Kidney (tissue), 14 donors: ENCODE data around the gene PHACTR2. TPM values are rescaled to one million over a fixed set of nuclear protein-coding genes. Genes with fewer than 3 reads are reported as not detected.
"Not testable (repeated sequence)": the region's sequence is repeated elsewhere in the genome, so short reads cannot be mapped to it uniquely, and the experiment has no call there.

Experiments used
- DNase-seq, 5 donors: peaks; one replicate each; pipeline ENCODE4 v3.0.0-alpha.2; 2013 to 2020
- FAIRE-seq: peaks from 2 replicates; lab custom pipeline; 2012; peaks lifted over from hg19 to GRCh38; lab: Jason Lieb, UNC
- H3K27ac ChIP-seq, 2 donors: one replicate each; pipeline ENCODE4 v1.7.0; 2013; ENCODE audit warnings: low read depth in 2 of 2, low read length in 2 of 2, inconsistent platforms in 1 of 2
- H3K27me3 ChIP-seq: one replicate; pipeline ENCODE4 v1.7.1; 2013; ENCODE audit warnings: low read length, inconsistent platforms; ENCODE audit not compliant: control insufficient read depth, insufficient read depth
- H3K36me3 ChIP-seq, 3 donors: one replicate each; pipeline versions ENCODE4 v1.7.0 to v1.7.1; 2013; ENCODE audit warnings: low read length in 3 of 3, control low read depth in 1 of 3, inconsistent platforms in 1 of 3; ENCODE audit not compliant: insufficient read depth in 3 of 3, control insufficient read depth in 2 of 3
- H3K4me1 ChIP-seq, 3 donors: one replicate each; pipeline versions ENCODE4 v1.7.0 to v1.7.1; 2013; ENCODE audit warnings: low read length in 3 of 3, inconsistent platforms in 1 of 3, low read depth in 1 of 3; ENCODE audit not compliant: control insufficient read depth in 2 of 3, insufficient read depth in 2 of 3
- H3K4me3 ChIP-seq, 3 donors: one replicate each; pipeline versions ENCODE4 v1.7.0 to v1.8.1; 2013; ENCODE audit warnings: low read length in 3 of 3, control low read depth in 1 of 3, inconsistent platforms in 1 of 3
- H3K9ac ChIP-seq, 3 donors: one replicate each; pipeline versions ENCODE4 v1.7.0 to v1.7.1; 2013; ENCODE audit warnings: low read length in 3 of 3, control low read depth in 1 of 3, inconsistent platforms in 1 of 3
- H3K9me3 ChIP-seq, 3 donors: one replicate each; pipeline versions ENCODE4 v1.7.0 to v1.7.1; 2013; ENCODE audit warnings: low read length in 3 of 3, control low read depth in 1 of 3, inconsistent platforms in 1 of 3; ENCODE audit not compliant: control insufficient read depth in 2 of 3, insufficient read depth in 1 of 3
- CTCF ChIP-seq: IDR thresholded peaks from 3 replicates; pipeline ENCODE4 v1.5.1; 2012; ENCODE audit warnings: mild to moderate bottlenecking, moderate library complexity, borderline replicate concordance; ENCODE audit not compliant: insufficient read depth; ENCODE audit errors: extremely low read depth
- intact Hi-C: fragments of 100-400 bp; cut with DNase I; formaldehyde crosslinking; loops from one replicate; pipeline ENCODE4 v1.11.1; 2022
- polyA plus RNA-seq: library from polyadenylated mRNA; stranded (reverse); fragments of 350-450 nt; fragmentation: Illumina TruSeq; extraction: RNeasy Lipid Tissue Mini Kit (QIAGEN cat#74804); gene quantifications from one replicate; pipeline ENCODE4 v1.2.3, GENCODE V29; 2014; ENCODE audit warnings: low read depth, low replicate concordance; ENCODE audit not compliant: insufficient read depth
- total RNA-seq: library from RNA; stranded (reverse); fragmentation: NEBNext Ultra II Directional; extraction: Animal tissue kit (Norgen Biotek cat#: 25700); gene quantifications from one replicate; pipeline ENCODE4 v1.2.1, GENCODE V29; 2021
- donor health status: control.
- donor health status: control.
- donor health status: control.
- donor health status: control.
- donor health status: control.
- donor health status: DM: yes; HTN: yes; CAD: no.
- donor health status: Normal renal cell carcinoma (clear cell type).

PHACTR2 gene
- total and polyA plus RNA-seq, 2 donors from 2014 or later, result 3.5 to 56.1 TPM

GRCh38 chr6:143844006-143844405, 166.2 kb downstream of the PHACTR2 start:
- peak in 2 of 5 donors; percentile 7 to 24 for DNase-seq
- no peak for FAIRE-seq
- Histone ChIP-seq H3K4me3 (peak overlapping the region; percentile 84 to 98 (median 95)), H3K9me3 (no peaks in the 10 kb centered on the region), H3K9ac (peak overlapping the region; percentile 13 to 94 (median 77)), H3K27me3 (no peaks in the 10 kb centered on the region), H3K27ac (no peak overlapping the region), H3K36me3 (peaks cover 6 to 34% (median 18%) of the 10 kb centered on the region in 3 donors), H3K4me1 (peaks cover 0 to 6% (median 4%) of the 10 kb centered on the region in 3 donors)
- no peak for TF ChIP-seq CTCF
- intact Hi-C loops, result no loop called here

GRCh38 chr6:143845033-143845432, 167.3 kb downstream of the PHACTR2 start:
- no peak for TF ChIP-seq CTCF
- Histone ChIP-seq H3K27ac (no peak overlapping the region), H3K27me3 (no peaks in the 10 kb centered on the region), H3K36me3 (peaks cover 6 to 43% (median 18%) of the 10 kb centered on the region in 3 donors), H3K4me1 (peaks cover 0 to 6% (median 4%) of the 10 kb centered on the region in 3 donors), H3K9ac (no peak overlapping the region), H3K4me3 (no peak overlapping the region), H3K9me3 (no peaks in the 10 kb centered on the region)
- FAIRE-seq (no peak), DNase-seq (no peak)
- intact Hi-C loops, result no loop called here

GRCh38 chr6:143851706-143852105, 173.9 kb downstream of the PHACTR2 start:
- H3K4me3 ChIP-seq, DNase-seq, H3K4me1 ChIP-seq, H3K9me3 ChIP-seq, H3K27me3 ChIP-seq, H3K9ac ChIP-seq, intact Hi-C loops, H3K27ac ChIP-seq, FAIRE-seq: not testable (repeated sequence)
- H3K36me3 ChIP-seq, result peaks cover 8 to 34% (median 18%) of the 10 kb centered on the region in 3 donors

- intact Hi-C loops, H3K4me1 ChIP-seq, FAIRE-seq, H3K27ac ChIP-seq, DNase-seq, H3K9me3 ChIP-seq, H3K9ac ChIP-seq, H3K4me3 ChIP-seq, H3K27me3 ChIP-seq: not testable (repeated sequence)
- H3K36me3 ChIP-seq, result peaks cover 10 to 43% (median 27%) of the 10 kb centered on the region in 3 donors
Observed at GRCh38 chr6:143855057-143855456, 177.3 kb downstream of the PHACTR2 start.

- H3K4me3 ChIP-seq, H3K9ac ChIP-seq, H3K9me3 ChIP-seq, DNase-seq, FAIRE-seq, intact Hi-C loops, H3K27me3 ChIP-seq, H3K27ac ChIP-seq, H3K4me1 ChIP-seq: not testable (repeated sequence)
- H3K36me3 ChIP-seq, result peaks cover 10 to 40% (median 26%) of the 10 kb centered on the region in 3 donors
Observed at GRCh38 chr6:143856762-143857161, 179.0 kb downstream of the PHACTR2 start.
